ENCODE measurements around the gene GRPEL2.

Gene GRPEL2

GRCh38 chr5:149345147-149345891, at the start of gene GRPEL2:
Gene GRPEL2 (plus strand): TSS chr5:149345499. CDS start chr5:149345540, 41 bp downstream.
- peak; percentile 94 for DNase-seq

- DNase-seq, result no peak
These were observed 47.8 kb upstream of the GRPEL2 start for GRCh38 chr5:149297340-149298025.

GRCh38 chr5:149298163-149298562, 47.1 kb upstream of the GRPEL2 start:
- no peak for DNase-seq

- DNase-seq, result no peak
These were observed 46.4 kb upstream of the GRPEL2 start for GRCh38 chr5:149298842-149299404.

GRCh38 chr5:149299451-149300054, 45.7 kb upstream of the GRPEL2 start:
- no peak for DNase-seq

GRCh38 chr5:149300441-149300840, 44.9 kb upstream of the GRPEL2 start:
- DNase-seq, result no peak

GRCh38 chr5:149301049-149301743, 44.1 kb upstream of the GRPEL2 start:
- DNase-seq, result no peak

- no peak for DNase-seq
These were observed 43.4 kb upstream of the GRPEL2 start for GRCh38 chr5:149301744-149302380.

GRCh38 chr5:149302641-149303040, 42.7 kb upstream of the GRPEL2 start:
- no peak for DNase-seq

GRCh38 chr5:149303210-149303609, 42.1 kb upstream of the GRPEL2 start:
- no peak for DNase-seq

GRCh38 chr5:149304195-149305078, 40.9 kb upstream of the GRPEL2 start:
- no peak for DNase-seq

- no peak for DNase-seq
These were observed 35.9 kb upstream of the GRPEL2 start for GRCh38 chr5:149309354-149309753.

- no peak for DNase-seq
These were observed 34.8 kb upstream of the GRPEL2 start for GRCh38 chr5:149310488-149310887.

GRCh38 chr5:149310947-149311658, 34.2 kb upstream of the GRPEL2 start:
- DNase-seq, result no peak

GRCh38 chr5:149313151-149313841, 32.0 kb upstream of the GRPEL2 start:
- no peak for DNase-seq

GRCh38 chr5:149314571-149315111, 30.7 kb upstream of the GRPEL2 start:
- no peak for DNase-seq

GRCh38 chr5:149315753-149316152, 29.5 kb upstream of the GRPEL2 start:
- no peak for DNase-seq

GRCh38 chr5:149317281-149318048, 27.8 kb upstream of the GRPEL2 start:
- DNase-seq, result peak; percentile 19

GRCh38 chr5:149319174-149319573, 26.1 kb upstream of the GRPEL2 start:
- no peak for DNase-seq
